GM18498 (cell line): ENCODE data around the gene FADS6.

ENCODE experiments used
- ATAC-seq: cut with Tn5 transposase; IDR thresholded peaks from one replicate; pipeline ENCODE4 v1.9.1; 2021; ENCODE audit warnings: mild to moderate bottlenecking, moderate library complexity; ENCODE audit not compliant: unreplicated experiment

FADS6 gene, protein sequence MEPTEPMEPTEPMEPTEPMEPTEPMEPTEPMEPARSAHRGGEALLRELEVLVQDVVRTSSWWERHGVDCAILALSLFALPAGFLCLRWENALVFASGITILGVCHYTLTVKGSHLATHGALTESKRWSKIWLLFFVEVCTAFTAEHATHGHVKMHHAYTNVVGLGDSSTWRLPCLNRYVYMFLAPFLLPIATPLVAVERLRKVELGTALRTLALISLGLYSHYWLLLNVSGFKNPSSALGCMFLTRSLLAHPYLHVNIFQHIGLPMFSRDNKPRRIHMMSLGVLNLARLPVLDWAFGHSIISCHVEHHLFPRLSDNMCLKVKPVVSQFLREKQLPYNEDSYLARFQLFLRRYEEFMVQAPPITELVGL

DNA sequence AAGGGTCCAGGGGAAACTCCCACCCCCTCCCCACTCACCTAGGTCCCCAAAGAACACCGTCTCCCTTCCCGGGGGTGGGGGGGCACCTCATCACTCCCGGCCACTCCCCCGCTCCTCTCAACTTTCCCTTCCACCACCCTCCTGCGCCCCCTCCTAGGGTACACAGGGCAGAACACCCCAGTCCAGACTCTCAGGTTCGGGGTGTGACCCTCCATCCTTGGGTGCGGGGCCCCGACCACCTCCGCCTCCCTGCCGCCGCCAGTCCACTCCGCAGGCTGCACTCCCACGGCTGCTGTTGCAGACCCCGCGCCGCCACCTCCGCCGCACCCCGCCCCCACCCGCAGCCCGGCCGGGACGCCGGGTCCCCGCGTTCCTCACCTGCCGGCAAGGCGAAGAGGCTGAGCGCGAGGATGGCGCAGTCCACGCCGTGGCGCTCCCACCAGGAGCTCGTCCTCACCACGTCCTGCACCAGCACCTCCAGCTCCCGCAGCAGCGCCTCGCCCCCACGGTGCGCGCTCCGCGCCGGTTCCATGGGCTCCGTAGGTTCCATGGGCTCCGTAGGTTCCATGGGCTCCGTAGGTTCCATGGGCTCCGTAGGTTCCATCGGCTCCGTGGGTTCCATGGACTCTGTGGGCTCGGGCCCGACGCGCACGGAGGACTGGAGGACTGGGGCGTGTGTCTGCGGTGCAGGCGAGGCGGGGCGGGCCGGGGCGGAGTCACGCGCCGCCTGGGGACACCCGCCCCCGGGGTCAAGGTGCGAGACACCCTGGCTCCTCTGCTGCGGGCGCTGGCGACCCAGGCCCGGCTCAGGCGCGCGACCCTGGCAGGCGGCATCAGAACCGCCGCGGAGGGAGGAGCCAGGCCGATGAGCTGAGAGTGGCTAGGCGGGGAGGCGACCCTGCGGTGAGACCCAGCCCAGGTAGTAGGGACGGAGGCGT is at the start of gene FADS6:
Gene FADS6, minus strand, starts transcription at position 660 of the 938 bp plus-strand sequence. Its CDS starts 38 bp downstream, at position 622.
- no peak for ATAC-seq

DNA sequence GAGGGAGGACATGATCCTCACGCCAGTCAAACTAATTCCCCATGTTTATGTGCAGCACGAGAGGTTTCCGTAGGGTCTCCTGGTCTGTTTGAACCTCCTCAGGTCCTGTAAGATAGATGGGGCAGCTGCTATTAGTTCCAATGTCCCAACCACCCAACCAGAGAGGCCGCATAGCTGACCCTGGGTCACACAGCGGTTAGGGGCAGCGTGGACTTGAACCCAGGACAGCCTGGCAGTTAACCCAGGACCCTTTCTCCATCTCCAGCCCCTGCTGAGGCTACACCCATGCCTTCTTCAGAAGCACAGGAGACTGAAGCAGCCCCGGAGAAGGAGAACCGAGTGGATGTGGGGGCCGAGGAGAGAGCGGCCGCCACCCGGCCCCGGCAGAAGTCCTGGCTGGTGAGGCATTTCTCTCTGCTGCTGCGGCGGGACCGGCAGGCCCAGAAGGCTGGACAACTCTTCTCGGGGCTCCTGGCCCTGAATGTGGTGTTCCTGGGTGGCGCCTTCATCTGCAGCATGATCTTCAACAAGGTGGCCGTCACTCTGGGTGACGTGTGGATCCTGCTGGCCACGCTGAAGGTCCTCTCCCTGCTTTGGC is 47.8 kb upstream of the FADS6 start:
- no peak for ATAC-seq

DNA sequence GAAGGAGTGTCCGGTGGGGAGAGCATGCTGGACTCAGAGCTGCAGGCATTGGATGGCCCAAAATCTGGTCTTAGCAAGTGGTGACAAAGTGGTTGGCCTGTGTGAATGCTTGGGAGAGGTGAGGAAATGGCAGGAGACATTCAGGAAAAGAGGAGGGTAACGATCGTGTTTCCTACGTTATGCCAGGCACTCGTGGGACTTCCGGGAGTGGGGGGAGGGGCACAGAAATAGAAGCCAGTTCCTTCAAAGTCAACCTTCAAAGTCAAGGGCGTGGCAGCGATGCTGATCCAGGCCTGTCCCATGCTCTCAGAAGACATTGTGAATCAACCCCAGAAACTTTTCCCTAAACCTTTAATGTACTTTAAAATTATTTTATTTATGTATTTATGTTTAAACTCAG is 46.1 kb upstream of the FADS6 start:
- no peak for ATAC-seq

DNA sequence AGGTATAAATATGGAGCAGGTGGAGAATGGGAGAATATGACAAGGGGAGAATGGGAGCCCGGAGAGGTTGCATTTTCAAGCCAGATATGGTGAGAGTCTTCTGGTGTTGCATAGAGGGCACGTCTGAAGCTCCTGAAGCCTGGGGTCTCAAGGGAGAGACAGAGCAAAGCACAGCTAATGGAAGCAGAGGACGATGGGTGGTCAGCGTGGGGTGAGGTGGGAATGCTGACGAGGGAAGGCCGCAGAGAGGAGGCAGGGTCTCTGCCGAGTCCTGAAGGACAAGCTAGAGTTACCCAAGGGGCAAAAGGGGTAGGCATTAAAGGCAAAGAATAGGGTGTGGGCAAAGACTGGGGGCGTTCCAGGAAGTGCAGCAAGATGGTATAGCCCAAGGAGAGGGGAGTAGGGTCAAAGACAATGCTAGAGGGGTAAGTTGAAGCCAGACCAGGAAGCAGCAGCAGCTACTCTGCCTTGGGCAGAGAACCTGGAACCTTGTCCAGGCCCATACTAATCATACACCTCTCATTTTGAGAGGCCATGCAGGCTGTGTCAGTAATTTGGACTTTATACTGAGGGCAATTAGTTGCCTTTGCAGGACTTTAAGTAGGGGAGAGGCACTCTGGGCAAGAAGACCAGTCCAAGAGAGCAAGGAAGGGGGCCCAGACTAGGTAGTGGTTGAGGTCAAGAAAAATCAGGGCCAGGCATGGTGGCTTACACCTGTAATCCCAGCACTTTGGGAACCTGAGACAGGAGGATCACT is 44.9 kb upstream of the FADS6 start:
- ATAC-seq = no peak

DNA sequence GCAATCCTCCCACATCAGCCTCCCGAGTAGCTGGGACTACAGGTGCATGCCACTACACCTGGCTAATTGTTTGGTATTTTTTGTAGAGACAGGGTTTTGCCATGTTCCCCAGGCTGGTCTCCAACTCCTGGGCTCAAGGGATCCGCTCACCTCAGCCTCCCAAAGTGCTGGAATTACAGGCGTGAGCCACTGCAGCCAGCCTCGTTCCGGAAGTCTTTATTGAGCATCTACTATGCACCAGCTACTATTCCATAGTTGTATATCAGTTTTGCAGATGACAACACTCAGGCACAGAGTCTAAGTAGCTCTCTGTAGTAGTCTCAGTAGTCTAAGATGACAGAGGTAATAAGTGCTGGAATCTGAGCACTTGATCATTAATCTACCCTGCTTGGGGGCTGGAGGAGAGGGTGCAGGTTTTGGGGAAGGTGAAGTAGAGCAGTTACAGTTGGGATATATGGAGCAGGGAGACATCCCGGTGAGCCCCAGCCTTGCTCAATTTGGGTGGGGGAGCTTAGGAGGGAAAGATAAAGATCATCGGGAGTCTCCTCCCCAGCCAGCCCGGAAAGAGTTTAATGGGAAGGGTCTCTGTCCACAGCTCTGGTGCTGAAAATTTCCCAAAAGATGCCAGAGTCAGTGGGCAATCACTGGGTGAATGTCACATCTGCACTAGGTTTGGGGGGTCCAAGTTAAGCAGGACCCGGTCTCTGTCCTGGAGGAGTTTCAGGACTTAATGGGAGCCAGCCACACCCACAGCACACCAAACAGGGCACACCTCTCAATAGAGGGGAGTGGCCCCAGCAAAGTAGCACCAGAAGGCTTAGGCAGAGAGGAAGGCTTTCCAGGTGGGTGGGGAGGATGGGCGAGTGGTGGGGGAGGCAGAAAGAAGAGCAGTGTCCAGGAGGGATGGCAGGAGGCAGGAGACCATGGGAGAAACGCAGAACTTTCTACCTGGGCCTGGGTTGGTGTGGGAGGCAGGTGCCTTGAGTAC is 43.9 kb upstream of the FADS6 start:
- ATAC-seq = no peak

DNA sequence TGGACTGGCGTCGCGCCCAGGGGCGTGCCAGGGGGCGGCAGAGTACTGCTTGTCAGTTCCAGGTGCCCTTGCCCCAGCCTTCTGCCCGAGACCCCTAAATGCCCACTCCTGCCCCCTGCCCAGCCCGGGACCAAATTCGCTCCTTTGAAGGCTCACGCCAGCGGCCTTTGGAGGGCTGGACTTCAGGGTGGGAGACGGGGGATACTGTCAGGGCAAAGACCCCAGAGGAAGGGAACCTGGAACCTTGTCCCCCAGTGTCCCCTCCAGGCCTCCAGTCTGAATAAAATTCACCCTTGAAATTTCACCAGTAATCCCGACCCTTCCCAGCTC is 43.0 kb upstream of the FADS6 start:
- ATAC-seq = no peak

DNA sequence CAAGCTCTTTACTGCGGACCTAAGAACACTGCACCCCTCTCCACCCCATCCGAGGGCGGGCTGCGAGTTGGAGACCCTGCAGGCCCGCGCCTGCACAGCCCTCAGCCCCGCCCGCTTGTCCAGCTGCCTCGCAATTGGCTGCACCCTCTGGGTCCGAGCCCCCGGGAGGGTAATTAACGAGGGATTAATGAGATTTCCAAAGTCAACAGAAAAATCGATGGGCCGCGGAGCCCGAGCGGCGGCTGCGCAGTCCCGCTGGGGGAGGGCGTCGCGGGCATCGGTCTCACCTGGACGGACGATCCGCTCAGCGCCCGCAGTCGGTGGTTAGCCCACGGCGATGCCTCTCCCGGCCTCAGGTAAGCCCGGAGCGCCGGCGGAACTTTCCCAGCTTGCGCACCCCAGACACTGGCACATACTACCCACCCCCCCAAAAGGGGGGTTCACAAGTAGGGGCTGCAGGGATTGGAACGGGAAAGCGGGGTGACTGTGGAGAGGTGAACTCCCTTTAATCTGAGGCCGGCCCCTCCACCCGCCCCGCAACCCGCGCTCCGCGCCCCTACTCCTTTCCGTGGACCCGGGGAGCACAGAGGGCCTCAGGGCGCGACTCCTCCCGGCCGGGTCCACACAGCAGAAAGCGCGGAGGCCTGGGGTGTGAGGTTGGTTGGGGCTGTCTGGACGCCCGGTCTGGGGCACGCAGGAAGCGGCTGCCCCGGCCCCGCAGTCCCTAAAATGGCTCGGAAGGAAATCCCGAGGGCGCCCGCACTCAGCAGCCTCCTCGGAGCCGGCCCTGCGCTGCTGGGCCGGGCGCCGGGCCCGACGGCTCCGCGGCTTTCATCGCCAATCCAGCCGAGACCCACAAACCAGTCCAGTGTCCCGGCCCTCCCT is 42.4 kb upstream of the FADS6 start, which contains the start of gene OTOP3:
Gene OTOP3, plus strand, starts transcription at position 314 of the 885 bp plus-strand sequence. Its CDS starts 24 bp downstream, at position 338.
- no peak for ATAC-seq

DNA sequence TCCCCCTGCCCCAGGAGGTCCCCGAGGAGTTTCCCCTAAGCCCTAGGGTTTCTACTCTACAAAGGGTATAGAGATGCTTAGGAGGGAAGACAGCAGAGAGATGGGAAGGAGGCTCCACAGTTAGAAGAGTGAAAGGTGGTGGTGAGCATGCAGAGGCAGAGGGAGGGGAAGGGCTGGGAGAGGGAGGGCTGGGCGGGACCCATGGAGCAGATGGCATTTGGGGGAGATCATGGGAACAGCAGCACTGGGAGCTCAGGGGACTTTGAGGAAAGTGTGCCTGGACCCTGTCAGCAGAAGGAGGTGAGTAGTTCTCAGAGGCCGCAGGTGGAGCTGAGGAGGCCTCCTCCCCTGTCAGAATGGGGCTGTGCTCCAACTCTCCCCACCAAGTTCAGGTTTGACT is 41.6 kb upstream of the FADS6 start:
- ATAC-seq = no peak

DNA sequence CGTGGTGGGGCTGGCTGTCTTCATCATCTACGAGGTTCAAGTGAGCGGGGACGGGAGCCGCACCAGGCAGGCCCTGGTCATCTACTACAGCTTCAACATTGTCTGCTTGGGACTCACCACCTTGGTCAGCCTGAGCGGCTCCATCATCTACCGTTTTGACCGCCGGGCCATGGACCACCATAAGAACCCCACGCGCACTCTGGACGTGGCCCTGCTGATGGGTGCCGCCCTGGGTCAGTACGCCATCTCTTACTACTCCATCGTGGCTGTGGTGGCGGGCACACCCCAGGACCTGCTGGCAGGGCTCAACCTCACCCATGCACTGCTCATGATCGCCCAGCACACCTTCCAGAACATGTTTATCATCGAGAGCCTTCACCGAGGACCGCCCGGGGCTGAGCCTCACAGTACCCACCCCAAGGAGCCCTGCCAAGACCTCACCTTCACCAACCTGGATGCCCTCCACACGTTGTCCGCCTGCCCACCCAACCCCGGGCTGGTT is 37.2 kb upstream of the FADS6 start:
- ATAC-seq = no peak

DNA sequence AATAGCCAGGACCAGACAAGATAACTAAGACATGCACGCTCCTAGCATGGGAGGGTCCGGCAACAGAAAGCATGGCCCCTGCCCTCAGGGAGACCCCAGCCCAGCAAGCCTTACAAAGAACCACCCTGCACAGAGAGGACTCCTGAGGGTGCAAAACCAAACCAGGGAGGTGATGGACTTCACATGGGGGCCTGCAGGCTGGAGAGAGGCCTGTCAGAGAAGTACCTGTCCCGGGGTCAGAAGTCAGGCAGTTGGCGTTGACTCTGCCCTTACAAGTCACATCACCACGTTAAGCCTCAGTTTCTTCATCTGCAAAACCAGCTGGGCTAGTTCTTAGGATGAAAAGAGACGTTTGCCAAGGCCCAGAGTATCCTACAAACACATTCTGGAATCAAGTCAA is 35.4 kb upstream of the FADS6 start:
- no peak for ATAC-seq

DNA sequence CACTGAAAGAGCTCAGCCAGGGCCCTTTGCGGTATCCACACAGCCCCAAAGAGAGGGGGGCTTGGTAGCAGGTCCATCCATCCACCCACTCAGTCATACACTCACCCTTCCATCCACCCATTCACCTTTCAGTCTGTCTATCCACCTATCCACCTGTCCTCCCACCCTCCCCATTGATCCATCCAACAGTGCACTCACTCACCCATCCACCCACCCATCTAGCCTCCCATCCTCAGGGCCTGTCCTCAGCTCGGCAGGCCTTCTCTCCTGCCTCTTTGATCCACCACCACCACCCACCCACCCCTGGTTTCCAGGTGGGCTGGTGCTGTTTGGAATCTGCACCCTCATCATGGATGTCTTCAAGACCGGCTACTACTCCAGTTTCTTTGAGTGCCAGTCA is 31.8 kb upstream of the FADS6 start:
- ATAC-seq = no peak

DNA sequence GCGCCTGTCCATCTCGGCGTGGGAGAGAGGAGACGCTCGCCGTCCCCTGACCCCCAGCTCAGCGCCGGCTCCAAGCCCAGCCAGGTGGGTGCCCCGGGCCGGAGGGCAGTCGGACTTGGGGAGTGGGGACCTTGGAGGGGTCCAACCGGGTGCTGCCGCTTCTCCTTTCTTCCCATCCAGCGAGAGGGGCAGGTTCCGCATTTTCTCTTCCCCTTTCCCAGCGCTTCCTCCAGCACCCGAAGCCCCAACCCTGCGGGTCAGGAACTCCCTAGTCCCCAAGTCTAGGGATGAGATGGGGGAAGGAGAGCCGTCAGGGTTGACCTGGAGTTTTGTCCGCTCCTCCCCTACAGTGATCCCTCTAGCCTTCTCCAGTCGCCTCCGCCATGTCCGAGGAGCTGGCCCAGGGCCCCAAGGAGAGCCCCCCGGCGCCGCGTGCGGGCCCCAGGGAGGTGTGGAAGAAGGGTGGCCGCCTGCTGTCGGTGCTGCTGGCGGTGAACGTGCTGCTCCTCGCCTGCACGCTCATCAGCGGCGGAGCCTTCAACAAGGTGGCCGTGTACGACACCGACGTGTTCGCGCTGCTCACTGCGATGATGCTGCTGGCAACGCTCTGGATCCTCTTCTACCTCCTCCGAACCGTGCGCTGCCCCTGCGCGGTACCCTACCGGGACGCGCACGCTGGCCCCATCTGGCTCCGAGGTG is 31.0 kb upstream of the FADS6 start, which contains the start of gene OTOP2:
Gene OTOP2, plus strand, starts transcription at position 24 of the 699 bp plus-strand sequence. Its CDS starts 360 bp downstream, at position 384.
- no peak for ATAC-seq

DNA sequence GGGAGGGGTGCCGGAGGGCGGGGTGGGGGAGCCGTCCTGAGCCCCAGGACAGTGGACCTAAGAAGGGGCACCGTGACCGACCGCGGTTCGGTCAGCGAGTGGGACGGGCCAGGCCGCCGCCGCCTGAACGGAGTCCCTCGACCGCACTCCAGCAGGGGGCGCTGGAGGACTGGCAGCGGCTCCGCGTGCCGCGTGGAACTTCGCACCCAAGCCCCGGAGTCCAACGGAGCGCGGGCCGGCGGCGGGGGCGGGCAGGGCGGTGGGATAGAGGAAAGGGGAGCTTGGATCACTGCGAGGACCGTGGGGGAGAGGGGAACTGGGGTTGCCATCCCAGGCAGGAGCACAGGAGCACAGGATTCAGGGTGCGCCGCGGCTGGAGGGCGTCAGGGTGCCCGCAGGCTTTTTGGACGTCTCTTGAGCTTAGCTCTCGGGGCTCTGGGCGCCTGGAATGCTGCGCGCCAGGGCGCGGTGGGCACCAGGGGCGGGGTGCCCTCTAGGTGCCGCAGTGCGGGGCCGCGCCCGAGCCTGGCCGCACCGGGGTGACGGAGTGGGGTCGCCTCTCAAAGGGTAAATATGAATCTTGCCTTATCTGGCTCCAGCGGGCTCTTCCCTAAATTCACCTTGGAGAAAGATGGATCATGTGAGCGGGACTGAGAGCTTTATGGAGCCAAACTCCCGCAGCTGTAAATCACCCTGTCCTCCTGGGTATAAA is 30.3 kb upstream of the FADS6 start:
- no peak for ATAC-seq

DNA sequence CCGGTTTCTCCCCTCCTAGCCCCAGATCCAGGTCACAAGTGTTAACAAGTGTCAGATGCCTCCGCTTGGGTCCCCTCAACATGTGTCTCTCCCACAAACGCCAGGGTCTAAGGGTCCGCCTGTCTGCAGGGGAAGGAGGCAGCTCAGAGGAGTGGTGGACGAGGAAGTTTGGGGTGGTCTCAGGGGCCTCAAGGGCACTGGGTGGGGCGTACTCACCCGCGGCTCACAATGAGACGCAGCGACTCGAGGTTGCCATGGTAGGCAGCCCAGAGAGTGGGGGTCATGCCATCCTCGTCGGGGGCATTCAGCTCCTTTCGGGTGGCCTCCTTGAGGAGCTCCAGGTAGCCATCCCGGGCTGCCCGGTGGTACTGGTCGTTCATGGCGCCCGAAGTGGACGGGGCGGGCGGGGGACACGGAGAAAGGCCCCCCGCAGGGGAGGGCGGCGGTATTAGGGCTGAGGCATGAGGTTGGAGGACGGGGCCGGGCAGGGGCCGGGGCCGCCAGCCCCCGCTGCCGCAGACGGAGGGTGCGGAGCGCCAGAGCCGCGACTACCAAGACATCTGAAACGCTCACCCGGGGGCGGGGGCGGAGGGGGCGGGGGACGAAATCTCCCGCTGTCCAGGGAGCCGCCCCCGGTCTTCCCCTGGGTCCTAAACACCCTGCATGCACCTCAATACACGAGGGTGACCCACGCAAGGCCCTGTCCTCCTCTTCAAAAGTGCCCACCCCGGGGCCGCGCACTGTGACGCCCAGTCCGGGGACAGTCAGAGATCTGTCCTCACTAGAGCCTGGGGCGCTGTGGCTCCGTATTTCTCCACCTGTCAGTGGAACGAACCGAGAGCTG is 29.5 kb upstream of the FADS6 start, which contains the start of gene USH1G:
Gene USH1G, minus strand, starts transcription at position 562 of the 844 bp plus-strand sequence. Its CDS starts 182 bp downstream, at position 380.
- no peak for ATAC-seq

DNA sequence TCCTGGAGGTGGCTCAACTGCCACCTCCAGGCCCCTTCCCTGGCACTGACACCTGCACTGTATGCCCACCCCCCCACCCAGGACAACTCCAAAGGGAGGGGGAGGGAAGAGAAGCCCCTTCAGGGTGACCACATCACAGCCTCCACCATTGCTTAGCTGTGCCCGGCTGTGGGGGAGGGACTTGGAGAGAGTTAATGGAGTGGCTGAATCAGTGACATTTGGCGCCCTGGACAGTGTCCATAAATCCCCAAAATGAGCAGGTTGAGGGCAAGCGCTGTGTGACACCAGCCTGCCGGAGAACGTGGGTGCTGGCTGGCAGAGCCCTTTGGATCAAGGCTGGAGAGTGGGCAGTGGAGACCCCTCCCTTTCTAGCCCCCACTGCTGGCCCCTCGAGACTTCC is 28.7 kb upstream of the FADS6 start:
- no peak for ATAC-seq

DNA sequence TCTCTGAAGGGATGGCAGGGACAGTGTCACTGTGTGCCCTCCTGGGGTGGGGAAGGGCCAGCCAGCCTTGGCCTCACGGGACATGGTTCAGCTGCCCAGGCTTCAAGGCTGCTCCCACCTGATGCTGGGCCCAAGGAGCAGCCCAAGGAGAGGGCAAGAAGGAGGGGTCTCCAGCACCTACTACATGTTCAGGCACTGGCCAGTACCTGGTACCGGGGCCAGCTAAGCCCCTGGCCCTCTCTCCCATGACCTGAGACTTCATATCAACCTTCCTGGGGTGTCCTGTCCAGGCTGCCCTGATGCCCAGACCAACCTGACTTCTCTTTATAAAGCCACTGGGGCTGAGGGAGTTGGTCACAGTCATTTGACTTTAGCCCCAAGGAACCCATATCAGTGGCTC is 28.3 kb upstream of the FADS6 start:
- ATAC-seq = no peak
